Measurements from ENCODE around the gene UFD1.

The UFD1 gene

GRCh38 chr22:19513823-19514222 is 34.8 kb upstream of the UFD1 start:
- Histone ChIP-seq H3K4me3 (IDR thresholded peaks at IDR 0.05; ENCODE audit: insufficient read depth, low read depth, low read length) (no peak overlapping the region), H3K9ac (no peak overlapping the region), H3K36me3 (ENCODE audit: insufficient read depth) (no peaks in the 10 kb centered on the region)

DNA sequence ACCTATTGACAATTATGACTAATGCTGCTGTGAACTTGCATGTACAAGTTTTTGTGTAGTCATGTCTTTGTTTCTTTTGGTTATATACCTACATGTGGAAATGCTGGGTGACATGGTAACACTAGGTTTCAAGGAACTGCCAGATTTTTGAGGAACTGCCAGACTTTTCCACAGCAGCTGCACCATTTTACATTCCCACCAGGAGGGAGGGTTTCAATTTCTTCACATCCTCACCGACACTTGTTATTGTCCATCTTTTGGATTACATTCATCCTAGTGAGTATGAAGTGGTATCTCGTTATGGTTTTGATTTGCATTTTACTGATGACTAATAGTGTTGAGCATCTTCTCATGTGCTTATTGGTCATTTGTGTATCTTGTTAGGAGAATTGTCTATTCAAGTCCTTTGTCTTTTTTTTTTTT is 31.9 kb upstream of the UFD1 start:
- Histone ChIP-seq H3K27ac (no peak overlapping the region), H3K79me2 (ENCODE audit: insufficient read depth, low read depth) (no peaks in the 10 kb centered on the region), H3K36me3 (ENCODE audit: insufficient read depth) (no peaks in the 10 kb centered on the region), H3K4me1 (ENCODE audit: low read depth, poor library complexity, severe bottlenecking) (no peaks in the 10 kb centered on the region), H3K27me3 (ENCODE audit: insufficient read depth, low read depth) (no peaks in the 10 kb centered on the region), H2AFZ (ENCODE audit: low read depth) (no peak overlapping the region), H3K9ac (no peak overlapping the region), H4K20me1 (ENCODE audit: insufficient read depth) (no peaks in the 10 kb centered on the region), H3K4me2 (no peak overlapping the region), H3K4me3 (IDR thresholded peaks at IDR 0.05; ENCODE audit: insufficient read depth, low read depth, low read length) (no peak overlapping the region)
- no peak for TF ChIP-seq CTCF (conservative IDR thresholded peaks at IDR 0.05; ENCODE audit: low read depth, low read length)

More at GRCh38 chr22:19513823-19514222, 34.8 kb upstream of the UFD1 start:
- no peaks in the 10 kb centered on the region for H3K4me1 ChIP-seq (ENCODE audit: low read depth, poor library complexity, severe bottlenecking)
- no peak for TF ChIP-seq CTCF (conservative IDR thresholded peaks at IDR 0.05; ENCODE audit: low read depth, low read length)
- H3K4me2 ChIP-seq: no peak overlapping the region
- H2AFZ ChIP-seq (ENCODE audit: low read depth): no peak overlapping the region
- H3K27me3 ChIP-seq (ENCODE audit: insufficient read depth, low read depth): no peaks in the 10 kb centered on the region
- no peaks in the 10 kb centered on the region for H4K20me1 ChIP-seq (ENCODE audit: insufficient read depth)
- no peak overlapping the region for H3K27ac ChIP-seq
- no peaks in the 10 kb centered on the region for H3K79me2 ChIP-seq (ENCODE audit: insufficient read depth, low read depth)

- Histone ChIP-seq H3K4me3 (IDR thresholded peaks at IDR 0.05; ENCODE audit: insufficient read depth, low read depth, low read length) (no peak overlapping the region), H4K20me1 (ENCODE audit: insufficient read depth) (no peaks in the 10 kb centered on the region), H3K4me2 (no peak overlapping the region), H3K9ac (no peak overlapping the region), H3K36me3 (ENCODE audit: insufficient read depth) (no peaks in the 10 kb centered on the region), H3K27me3 (ENCODE audit: insufficient read depth, low read depth) (no peaks in the 10 kb centered on the region), H3K27ac (no peak overlapping the region), H2AFZ (ENCODE audit: low read depth) (no peak overlapping the region), H3K4me1 (ENCODE audit: low read depth, poor library complexity, severe bottlenecking) (no peaks in the 10 kb centered on the region), H3K79me2 (ENCODE audit: insufficient read depth, low read depth) (no peaks in the 10 kb centered on the region)
- no peak for TF ChIP-seq CTCF (conservative IDR thresholded peaks at IDR 0.05; ENCODE audit: low read depth, low read length)
These were observed 30.9 kb upstream of the UFD1 start for GRCh38 chr22:19509923-19510322.

DNA sequence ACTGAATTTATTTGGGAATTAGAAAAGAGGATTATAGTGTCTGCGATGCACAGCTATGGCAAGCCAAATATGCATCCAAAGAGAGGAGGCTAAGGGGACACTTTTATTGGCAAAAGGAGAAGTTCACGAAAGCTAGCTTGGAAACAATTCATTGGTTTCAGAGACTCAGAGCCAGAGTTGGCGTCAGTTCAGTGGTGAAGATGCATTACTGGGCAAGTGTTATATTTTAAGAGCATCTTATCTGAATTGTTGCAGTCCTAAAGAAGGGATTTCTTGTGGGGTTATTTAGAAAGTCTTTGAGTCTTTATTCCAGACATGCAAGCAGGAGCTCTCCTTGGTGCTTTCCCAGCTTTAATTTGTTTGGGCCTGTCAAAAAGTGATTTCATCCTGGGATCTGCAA is 30.2 kb upstream of the UFD1 start:
- no peaks in the 10 kb centered on the region for H3K4me1 ChIP-seq (ENCODE audit: low read depth, poor library complexity, severe bottlenecking)
- H3K4me2 ChIP-seq: no peak overlapping the region
- no peak for TF ChIP-seq CTCF (conservative IDR thresholded peaks at IDR 0.05; ENCODE audit: low read depth, low read length)
- no peaks in the 10 kb centered on the region for H4K20me1 ChIP-seq (ENCODE audit: insufficient read depth)
- no peaks in the 10 kb centered on the region for H3K27me3 ChIP-seq (ENCODE audit: insufficient read depth, low read depth)
- no peak overlapping the region for H3K9ac ChIP-seq
- H3K36me3 ChIP-seq (ENCODE audit: insufficient read depth): no peaks in the 10 kb centered on the region
- no peak overlapping the region for H3K4me3 ChIP-seq (IDR thresholded peaks at IDR 0.05; ENCODE audit: insufficient read depth, low read depth, low read length)
- H3K79me2 ChIP-seq (ENCODE audit: insufficient read depth, low read depth): no peaks in the 10 kb centered on the region
- no peak overlapping the region for H2AFZ ChIP-seq (ENCODE audit: low read depth)
- no peak overlapping the region for H3K27ac ChIP-seq

All from KMS-11 (cell line).